Tibial nerve (tissue), 4 donors: ENCODE data around the gene DEGS2.

Source experiments
- EP300 ChIP-seq, 2 donors: sonication (generic); formaldehyde crosslinking; IDR thresholded peaks; one replicate each; pipeline ENCODE4 v1.6.1; 2017; ENCODE audit warnings: antibody characterized with exemption in 2 of 2, mild to moderate bottlenecking in 1 of 2
- POLR2A ChIP-seq, 2 donors: fragments of 450-650 bp; IDR thresholded peaks; one replicate each; pipeline ENCODE4 v1.6.1; 2017; ENCODE audit warnings: antibody characterized with exemption in 2 of 2, mild to moderate bottlenecking in 2 of 2, moderate library complexity in 2 of 2
- TF ChIP-seq, protein P1 (sequence below), 5 experiments: fragments of 200-600 bp in 3 of 5; fragments of 450-650 bp in 2 of 5; sonication (generic) in 3 of 5; IDR thresholded peaks; one replicate each; pipeline ENCODE4 v1.5.1; 2016 to 2019; ENCODE audit warnings: antibody characterized with exemption in 5 of 5, mild to moderate bottlenecking in 3 of 5, moderate library complexity in 2 of 5

DNA sequence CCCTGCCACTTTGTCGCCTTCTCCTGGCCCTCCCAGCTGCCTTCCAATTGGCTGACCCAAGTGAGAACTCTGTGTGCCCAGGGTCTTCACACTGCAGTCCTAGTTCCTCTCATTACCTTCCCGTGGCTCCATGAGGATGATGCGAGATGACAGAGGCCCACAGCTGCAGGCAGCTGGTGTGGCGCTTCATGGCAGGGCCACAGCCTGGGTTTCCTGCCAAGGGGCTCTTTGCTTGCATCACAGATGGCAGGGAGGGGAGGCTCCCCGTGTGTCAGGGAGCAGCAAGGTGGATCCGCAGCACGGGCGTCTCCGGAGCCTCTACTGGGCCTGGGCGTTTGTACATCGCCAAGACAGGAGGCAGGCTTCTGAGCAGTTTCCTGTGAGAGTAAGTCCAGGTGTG is 28.9 kb downstream of the DEGS2 start:
- TF ChIP-seq POLR2A (IDR thresholded peaks at IDR 0.05) (no peak), EP300 (IDR thresholded peaks at IDR 0.05) (no peak)
- TF ChIP-seq, protein P1, sequence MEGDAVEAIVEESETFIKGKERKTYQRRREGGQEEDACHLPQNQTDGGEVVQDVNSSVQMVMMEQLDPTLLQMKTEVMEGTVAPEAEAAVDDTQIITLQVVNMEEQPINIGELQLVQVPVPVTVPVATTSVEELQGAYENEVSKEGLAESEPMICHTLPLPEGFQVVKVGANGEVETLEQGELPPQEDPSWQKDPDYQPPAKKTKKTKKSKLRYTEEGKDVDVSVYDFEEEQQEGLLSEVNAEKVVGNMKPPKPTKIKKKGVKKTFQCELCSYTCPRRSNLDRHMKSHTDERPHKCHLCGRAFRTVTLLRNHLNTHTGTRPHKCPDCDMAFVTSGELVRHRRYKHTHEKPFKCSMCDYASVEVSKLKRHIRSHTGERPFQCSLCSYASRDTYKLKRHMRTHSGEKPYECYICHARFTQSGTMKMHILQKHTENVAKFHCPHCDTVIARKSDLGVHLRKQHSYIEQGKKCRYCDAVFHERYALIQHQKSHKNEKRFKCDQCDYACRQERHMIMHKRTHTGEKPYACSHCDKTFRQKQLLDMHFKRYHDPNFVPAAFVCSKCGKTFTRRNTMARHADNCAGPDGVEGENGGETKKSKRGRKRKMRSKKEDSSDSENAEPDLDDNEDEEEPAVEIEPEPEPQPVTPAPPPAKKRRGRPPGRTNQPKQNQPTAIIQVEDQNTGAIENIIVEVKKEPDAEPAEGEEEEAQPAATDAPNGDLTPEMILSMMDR (IDR thresholded peaks at IDR 0.05), result no peak
